Mesothelial cell of epicardium (in vitro differentiated cells): Measurements from ENCODE around the gene WNK2. TPM values are rescaled to one million over a fixed set of nuclear protein-coding genes. Genes with fewer than 3 reads are reported as not detected.

Source experiments
- DNase-seq, 2 experiments: peaks; one replicate each; pipeline ENCODE4 v3.0.0; 2021; ENCODE audit warnings: low spot score in 2 of 2; ENCODE audit not compliant: unreplicated experiment in 2 of 2
- H3K27ac Mint-ChIP-seq: 2 replicates; pipeline ENCODE4 v1.8.0; 2021; ENCODE audit warnings: mixed read lengths
- H3K27me3 Mint-ChIP-seq: 2 replicates; pipeline ENCODE4 v1.8.0; 2021; ENCODE audit warnings: low read depth, mixed read lengths
- H3K36me3 Mint-ChIP-seq: 2 replicates; pipeline ENCODE4 v1.8.0; 2021; ENCODE audit warnings: mixed read lengths
- H3K4me1 Mint-ChIP-seq: 2 replicates; pipeline ENCODE4 v1.8.0; 2021; ENCODE audit warnings: mixed read lengths
- H3K4me3 Mint-ChIP-seq: 2 replicates; pipeline ENCODE4 v1.8.0; 2021; ENCODE audit warnings: mild to moderate bottlenecking, moderate library complexity, mixed read lengths
- H3K9me3 Mint-ChIP-seq: 2 replicates; pipeline ENCODE4 v1.8.0; 2021; ENCODE audit warnings: mixed read lengths
- total RNA-seq: library from RNA; stranded (reverse); gene quantifications from 3 replicates; pipeline ENCODE4 v1.2.1, GENCODE V29; 2021
- TF ChIP-seq, protein P1 (sequence below): fragments of 200-600 bp; sonication (generic); IDR thresholded peaks from one replicate; pipeline ENCODE4 v1.5.0; 2021; ENCODE audit warnings: antibody characterized with exemption; ENCODE audit not compliant: unreplicated experiment

Gene WNK2
- total RNA-seq, 1 donor from 2014 or later = 66.0 TPM

DNA sequence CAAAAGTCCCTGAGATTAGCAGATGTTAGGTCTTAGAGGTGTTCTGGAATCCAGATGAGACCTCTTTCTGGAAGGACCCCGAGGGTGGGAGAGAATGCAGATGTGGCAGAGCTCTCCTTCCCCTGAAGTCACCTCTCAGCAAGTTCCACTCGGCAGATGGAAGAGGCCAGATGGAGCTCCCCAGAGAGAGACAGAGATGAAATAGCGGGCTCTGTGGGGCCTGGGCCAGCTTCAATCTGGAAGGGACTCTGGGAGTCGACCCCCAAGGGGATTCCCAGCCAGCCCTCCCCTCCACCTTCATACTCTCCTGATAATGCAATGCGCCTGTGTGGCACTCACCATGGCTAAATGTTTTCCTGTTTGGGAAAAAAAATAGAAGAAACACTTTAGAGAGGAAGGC is 60.2 kb downstream of the WNK2 start:
- peaks cover 4% of the 10 kb centered on the region for H3K36me3 Mint-ChIP-seq
- no peaks in the 10 kb centered on the region for H3K9me3 Mint-ChIP-seq
- no peaks in the 10 kb centered on the region for H3K27me3 Mint-ChIP-seq
- no peaks in the 10 kb centered on the region for H3K4me1 Mint-ChIP-seq
- no peak overlapping the region for H3K4me3 Mint-ChIP-seq
- H3K27ac Mint-ChIP-seq = no peak overlapping the region
- TF ChIP-seq, protein P1, sequence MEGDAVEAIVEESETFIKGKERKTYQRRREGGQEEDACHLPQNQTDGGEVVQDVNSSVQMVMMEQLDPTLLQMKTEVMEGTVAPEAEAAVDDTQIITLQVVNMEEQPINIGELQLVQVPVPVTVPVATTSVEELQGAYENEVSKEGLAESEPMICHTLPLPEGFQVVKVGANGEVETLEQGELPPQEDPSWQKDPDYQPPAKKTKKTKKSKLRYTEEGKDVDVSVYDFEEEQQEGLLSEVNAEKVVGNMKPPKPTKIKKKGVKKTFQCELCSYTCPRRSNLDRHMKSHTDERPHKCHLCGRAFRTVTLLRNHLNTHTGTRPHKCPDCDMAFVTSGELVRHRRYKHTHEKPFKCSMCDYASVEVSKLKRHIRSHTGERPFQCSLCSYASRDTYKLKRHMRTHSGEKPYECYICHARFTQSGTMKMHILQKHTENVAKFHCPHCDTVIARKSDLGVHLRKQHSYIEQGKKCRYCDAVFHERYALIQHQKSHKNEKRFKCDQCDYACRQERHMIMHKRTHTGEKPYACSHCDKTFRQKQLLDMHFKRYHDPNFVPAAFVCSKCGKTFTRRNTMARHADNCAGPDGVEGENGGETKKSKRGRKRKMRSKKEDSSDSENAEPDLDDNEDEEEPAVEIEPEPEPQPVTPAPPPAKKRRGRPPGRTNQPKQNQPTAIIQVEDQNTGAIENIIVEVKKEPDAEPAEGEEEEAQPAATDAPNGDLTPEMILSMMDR = no peak
- DNase-seq = no peak

DNA sequence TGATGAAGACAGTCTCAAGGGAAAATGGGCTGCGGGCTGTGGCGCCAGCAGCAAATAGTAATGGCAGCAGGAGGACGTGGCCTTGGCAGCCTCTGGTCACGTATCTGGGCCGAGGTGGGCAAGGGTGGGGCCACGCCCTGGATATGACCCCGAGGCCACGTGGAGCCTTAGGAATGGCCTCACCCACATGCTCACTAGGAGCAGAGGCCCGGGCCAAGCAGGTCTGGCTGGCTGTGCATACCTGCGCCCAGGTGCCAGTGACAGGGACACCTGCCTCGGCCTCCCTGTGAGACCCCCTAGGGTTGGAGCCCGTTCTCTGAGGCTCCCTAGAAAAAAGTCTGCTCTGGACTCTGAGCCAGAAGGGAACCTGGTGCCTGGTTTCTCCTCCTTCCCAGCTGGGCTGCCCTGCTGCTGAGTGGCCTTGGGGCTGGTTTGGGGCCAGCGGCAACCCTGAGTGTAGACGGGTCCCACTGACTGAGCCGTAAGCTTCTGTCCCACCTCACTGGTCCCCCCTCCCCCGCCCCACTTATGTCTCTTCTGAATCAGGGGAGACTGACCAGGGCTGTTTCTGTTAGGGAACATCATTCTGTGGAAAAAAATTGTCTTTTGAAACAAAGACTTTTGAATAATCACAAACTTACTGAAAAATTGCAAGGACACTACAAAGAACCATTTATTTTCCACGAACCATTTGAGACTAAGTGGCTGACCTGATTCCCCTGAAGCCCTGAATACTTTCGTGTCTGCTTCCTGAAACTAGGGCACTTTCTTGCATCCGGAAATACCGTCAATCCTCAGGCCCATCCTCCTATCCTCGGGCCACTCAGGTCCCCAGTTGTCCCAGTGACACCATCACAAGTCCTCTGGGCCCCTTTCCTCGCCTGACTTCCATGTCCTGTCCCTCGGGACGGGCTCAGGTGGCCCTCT is 60.8 kb downstream of the WNK2 start:
- TF ChIP-seq, protein P1 = no peak
- no peak overlapping the region for H3K27ac Mint-ChIP-seq

GRCh38 chr9:93245437-93245970 is 61.6 kb downstream of the WNK2 start:
- Mint-ChIP-seq H3K27me3 (no peaks in the 10 kb centered on the region), H3K27ac (no peak overlapping the region), H3K9me3 (no peaks in the 10 kb centered on the region), H3K36me3 (peaks cover 2% of the 10 kb centered on the region), H3K4me3 (no peak overlapping the region), H3K4me1 (no peaks in the 10 kb centered on the region)
- DNase-seq = no peak
- TF ChIP-seq, protein P1 = no peak

More for the DNA sequence above, 60.8 kb downstream of the WNK2 start:
- Mint-ChIP-seq H3K27me3 (no peaks in the 10 kb centered on the region), H3K4me3 (no peak overlapping the region), H3K36me3 (peaks cover 2% of the 10 kb centered on the region), H3K9me3 (no peaks in the 10 kb centered on the region), H3K4me1 (no peaks in the 10 kb centered on the region)
- no peak for DNase-seq

DNA sequence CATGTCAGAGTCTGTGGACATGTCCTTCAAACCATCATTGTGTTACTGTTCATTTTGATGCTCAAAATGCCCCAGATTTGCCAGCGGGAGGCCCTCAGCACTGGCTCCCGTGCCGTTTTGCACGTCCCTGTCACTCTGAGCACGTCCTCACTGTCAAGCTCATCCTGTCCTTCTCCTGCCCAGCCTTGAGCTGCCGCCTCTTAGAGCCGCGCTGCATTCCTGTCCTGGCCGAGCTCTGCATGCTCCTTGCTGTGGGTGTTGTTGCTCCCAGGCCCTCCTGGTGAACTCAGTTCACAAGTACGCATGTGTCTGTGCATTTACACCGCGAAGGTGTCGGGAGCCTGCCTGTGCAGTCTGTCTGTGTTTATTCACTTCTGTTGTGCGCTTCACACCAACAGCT is 62.2 kb downstream of the WNK2 start:
- TF ChIP-seq, protein P1 = no peak
- Mint-ChIP-seq H3K36me3 (peaks cover 2% of the 10 kb centered on the region), H3K27me3 (no peaks in the 10 kb centered on the region), H3K27ac (no peak overlapping the region), H3K4me3 (no peak overlapping the region), H3K4me1 (no peaks in the 10 kb centered on the region), H3K9me3 (no peaks in the 10 kb centered on the region)
- no peak for DNase-seq

- no peaks in the 10 kb centered on the region for H3K36me3 Mint-ChIP-seq
- H3K27me3 Mint-ChIP-seq = no peaks in the 10 kb centered on the region
- TF ChIP-seq, protein P1 = no peak
- no peaks in the 10 kb centered on the region for H3K4me1 Mint-ChIP-seq
- H3K9me3 Mint-ChIP-seq = no peaks in the 10 kb centered on the region
- DNase-seq = no peak
- no peak overlapping the region for H3K27ac Mint-ChIP-seq
- H3K4me3 Mint-ChIP-seq = no peak overlapping the region
These were observed 62.6 kb downstream of the WNK2 start for GRCh38 chr9:93246526-93246925.
